HG02678 (cell line): ENCODE results near the gene CGNL1.

ENCODE experiments used
- ATAC-seq: cut with Tn5 transposase; IDR thresholded peaks from one replicate; pipeline ENCODE4 v1.9.1; 2021; ENCODE audit warnings: mild to moderate bottlenecking, moderate library complexity; ENCODE audit not compliant: unreplicated experiment

The CGNL1 gene

DNA sequence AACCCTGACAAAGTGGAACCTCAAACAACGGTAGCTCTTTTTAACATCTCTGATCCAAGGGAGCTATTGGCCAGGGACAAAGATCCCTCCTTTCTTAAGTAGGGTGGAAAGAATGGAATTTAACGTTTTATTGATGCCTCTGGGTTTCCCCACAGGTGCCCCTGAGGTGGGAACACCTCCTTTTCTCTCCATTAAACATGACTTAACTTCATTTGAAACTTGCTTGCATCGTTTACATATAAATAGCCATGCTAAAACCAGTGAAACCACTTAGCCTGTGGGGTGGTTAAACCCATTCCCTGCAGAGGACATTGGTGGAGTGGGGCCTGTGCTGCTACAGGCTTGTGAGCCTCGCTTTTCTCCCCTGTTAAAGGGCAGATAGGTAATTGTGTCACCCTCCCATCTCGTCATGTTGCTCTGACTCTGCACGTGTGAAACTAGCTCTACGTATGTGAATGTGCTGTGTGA lies 9.7 kb downstream of the CGNL1 start:
- no peak for ATAC-seq

DNA sequence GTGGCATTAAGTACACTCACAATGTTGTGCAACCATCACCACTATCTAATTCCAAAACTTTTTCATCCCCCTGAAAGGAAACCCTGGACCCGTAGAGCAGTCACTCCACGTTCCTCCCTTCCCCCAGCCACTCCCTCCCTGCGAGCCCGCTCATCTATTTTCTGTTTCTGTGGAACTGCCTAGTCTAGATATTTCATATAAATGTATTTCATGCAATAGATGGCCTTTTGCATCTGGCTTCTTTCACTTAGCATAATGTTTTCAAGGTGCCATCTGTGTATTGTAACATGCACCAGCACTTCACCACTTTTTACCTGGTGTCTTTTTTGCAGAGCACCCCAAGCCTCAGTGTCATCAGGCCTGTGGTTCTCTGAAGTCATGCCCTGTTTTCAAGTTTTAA lies 10.7 kb downstream of the CGNL1 start:
- no peak for ATAC-seq

DNA sequence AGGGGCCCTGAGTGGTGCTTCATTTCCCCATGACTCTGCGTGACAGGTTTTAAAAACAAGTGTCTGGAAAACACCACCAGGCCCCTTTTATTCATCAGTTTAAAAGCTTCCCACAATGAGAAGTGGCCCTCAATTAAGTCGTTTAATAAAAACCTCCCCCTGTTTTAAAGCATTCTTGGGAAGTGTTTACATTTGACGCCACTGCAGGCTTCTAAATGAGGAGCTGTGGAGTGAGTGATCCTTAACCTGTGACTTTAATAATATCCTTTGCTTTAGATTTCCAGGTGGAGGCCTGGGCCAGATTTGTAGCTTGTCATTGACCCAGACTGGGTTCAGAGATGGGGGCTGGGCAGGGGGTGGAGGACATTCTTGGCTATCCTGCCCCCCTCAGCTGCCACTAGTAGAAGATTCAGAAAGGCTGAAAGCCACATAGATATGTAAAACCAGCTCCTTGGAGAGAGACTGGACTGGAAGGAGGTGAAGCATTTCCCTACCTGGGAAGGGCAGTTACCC lies 11.3 kb downstream of the CGNL1 start:
- ATAC-seq: no peak

DNA sequence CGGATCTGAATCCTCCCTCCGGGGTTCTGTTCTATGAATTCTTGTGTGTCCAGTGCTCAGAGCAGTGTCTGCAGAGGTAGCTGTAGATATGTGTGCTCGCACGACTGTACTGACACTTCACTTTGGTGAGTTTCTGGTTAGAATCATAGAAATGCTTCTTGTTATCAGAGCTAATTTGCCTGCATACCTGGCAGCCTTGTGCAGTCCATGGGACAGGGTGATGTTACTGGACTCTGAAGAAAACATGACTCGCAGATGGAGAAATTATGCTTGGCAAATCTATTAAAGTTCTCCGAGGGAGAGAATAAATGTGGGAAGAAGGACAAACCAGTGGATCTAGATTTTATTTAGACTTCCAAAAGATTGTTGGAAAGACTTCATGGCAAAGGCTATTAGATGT lies 12.2 kb downstream of the CGNL1 start:
- ATAC-seq: no peak

DNA sequence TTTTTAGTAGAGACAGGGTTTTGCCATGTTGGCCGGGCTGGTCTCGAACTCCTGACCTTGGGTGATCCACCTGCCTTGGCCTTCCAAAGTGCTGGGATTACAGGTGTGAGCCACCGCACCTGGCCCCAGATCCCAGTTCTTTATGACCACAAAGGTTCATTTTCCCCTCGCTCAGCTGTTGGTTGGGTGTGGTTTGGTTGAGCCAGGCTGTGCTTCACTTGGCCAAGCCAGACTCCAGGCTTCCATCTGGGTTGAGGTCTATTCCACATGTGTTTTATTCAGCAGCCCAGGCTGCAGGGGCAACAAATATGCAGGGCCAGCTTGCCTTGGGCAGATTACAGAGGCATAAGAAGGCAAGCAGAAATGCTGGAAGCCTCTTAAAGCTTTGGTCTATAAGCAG lies 13.7 kb downstream of the CGNL1 start:
- no peak for ATAC-seq

DNA sequence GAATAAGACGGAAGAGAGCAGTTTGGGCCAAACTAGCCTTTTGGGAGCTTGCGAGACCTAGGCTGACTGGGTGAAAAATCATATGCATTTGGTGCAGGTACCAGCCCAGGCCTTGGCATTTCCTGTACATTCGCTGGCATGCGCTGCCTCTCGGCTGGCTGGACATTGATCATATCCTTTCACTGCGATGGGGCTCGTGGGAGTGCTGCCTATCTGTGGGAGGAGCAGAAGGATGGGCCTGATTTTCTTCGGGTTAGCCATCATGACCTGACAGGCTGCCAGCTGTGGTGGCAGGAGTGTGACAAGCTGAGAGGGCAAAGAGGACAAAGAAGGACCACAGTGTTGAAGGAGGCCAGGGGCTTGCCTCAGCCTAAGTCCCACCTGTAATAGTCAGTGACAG lies 14.3 kb downstream of the CGNL1 start:
- ATAC-seq: no peak

DNA sequence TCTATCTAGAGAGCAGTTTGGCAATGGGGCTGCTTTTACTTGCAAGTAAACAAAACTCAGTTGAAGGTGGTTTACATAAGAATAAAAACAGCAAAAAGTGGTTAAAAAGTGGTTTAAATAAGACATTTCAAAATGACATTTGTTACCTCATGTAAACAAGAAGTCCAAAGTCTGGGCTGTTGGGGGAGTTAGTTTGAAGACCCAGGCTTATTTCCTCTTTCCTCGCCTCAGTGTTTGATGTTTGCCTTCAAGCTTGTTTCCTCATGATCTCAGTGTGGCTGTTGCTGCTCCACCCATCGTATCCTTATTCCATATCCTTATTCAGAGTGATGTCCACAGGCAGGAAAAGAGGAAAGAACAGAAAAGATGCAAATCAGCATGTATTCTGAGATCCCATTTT lies 15.2 kb downstream of the CGNL1 start:
- ATAC-seq: no peak

DNA sequence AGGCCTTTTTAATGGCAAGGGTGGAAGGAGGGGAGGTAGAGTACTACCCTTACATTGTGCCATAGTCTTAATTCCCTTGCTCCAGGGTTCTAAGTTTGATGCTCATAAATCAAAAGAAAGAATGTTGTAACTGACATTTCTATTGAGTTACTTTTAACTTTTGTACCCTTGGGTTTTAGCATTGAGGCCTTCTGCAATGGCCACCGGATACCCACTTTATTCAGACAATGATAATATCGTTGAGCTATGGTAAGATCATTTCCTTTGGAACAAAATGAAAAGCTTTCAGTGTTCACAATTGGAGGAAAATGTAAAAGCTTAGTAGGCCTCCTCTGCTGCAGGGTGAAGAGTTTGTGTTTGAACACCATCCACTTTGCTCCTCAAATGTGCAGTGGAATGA lies 16.8 kb downstream of the CGNL1 start:
- ATAC-seq: no peak

DNA sequence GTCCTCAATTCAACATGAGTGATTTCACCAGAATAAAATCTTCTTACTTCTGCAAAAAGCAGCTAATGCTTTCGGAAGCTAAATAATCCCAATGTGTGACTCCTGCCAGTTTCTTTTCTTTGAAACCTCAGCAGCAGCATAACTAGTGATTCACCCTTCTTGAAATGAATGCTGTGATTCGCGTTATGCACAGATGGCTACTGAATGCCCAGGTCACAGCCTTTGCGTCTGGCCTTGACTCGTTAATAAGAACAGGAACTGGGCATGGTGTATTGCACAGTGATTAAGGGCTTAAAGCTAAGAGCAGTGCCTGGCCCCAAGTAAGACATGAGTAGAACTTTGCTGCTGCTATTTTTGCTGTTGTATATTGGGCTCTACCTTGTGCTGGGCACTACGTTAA lies 19.0 kb downstream of the CGNL1 start:
- ATAC-seq: no peak

DNA sequence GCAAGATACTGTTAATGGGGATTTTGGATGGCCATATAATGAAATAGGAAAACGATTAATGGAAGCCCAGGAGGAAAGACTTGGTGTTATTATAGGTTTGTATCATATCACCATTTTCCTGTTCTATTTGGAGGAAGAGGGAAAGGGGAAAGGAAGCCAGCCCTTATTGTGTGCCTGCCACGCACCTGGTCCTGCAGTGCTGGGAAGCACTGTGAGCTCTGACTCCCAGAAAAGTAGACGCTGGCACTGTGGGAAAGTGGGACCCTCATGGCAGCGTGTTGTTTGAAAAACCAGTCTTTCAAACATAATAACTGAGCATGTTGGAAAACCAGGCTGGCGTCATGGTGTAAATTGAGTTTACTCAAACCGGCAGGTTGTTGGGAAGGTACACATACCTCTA lies 22.0 kb downstream of the CGNL1 start:
- no peak for ATAC-seq

DNA sequence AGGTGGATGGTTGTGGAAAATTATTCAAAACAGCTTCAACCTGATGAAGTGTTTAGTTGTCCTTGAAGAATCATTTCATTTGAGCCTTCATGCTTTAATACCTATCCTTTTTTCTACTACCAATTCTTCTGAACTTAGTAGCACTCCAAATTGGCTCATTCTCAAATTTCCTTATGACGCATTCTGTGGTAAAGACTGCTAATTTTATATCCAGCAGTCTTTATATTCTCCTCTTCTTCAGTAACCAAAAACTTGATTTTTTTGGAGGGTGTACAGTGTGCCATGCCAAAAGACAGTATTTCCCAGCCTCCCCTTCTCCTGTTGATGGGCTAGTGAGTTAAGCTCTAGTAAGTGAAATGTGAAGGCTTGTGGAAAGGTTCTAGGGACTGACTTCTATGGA lies 25.2 kb downstream of the CGNL1 start:
- ATAC-seq: no peak

DNA sequence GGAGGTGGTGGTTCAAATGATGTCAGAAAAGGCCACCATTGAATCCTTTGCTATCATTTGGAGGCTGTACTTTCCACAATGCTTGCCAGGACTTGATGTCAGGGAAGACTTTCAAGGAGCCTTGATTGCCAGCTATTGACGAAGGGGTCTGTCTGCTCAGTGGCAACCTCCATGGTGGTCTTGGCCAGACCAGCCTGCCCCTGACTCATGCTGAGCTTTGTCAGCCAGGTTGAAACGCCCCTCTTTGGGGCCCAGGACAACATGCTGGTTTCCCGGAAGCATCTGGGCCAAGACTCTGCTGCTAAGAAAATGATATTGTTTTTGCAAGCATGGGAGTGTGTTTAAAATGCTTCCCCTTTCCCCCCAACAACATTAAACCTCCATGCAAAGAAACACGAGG lies 26.7 kb downstream of the CGNL1 start:
- no peak for ATAC-seq

DNA sequence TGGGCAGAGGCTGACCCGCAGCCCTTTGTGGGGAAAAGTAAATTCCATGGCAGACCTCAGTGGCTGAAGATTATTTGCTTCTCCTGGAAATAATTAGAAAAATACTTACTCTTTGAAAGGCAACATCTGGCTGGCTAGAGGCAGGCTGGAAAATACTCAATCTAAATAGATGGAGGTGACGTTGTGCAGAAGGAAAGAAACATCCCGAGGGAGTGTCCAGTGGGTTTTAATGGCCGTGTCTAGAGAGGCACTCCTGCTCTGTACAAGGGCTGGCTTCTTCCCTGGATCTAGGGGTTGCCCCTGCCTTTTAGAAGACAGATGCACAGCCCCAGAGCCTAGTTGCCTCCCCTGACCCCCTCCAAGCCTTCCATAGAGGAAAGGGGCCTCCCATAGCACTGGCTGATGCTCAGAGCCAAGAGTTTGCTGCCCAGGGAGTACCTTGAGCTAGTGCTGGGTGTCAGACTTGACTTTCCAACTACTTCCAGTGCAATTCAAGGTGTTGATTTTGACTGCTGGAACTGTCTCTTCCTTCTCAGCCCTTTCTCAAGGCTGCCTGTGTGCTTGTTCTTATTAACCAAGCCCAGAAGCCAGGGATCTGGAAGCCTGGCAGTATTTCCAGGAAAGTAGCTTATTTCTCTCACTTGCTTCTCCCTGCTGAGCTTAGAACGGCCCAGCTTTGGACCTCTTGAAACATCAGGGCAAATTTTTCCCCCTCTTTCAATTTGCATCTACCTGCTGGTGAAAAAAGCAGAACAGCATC lies 27.4 kb downstream of the CGNL1 start:
- no peak for ATAC-seq

DNA sequence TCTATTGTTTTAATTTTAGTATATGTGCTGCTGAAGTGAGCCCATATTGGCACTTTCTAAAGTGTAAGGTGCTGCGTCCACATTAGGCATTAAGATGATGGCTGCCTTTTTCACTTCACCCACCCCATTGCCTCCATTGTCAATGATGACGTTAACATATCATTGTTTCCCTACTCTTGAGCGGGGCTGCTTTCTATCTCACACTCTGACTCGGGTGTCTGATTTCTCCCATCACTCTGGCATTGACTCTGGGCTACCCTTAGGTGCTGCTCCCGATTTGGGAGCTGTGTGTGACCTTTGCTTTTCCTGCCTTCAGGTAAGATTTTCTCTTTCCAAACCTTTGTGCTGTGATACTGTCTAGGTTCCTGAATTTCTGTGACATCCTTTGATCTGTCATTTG lies 28.8 kb downstream of the CGNL1 start:
- ATAC-seq: no peak

DNA sequence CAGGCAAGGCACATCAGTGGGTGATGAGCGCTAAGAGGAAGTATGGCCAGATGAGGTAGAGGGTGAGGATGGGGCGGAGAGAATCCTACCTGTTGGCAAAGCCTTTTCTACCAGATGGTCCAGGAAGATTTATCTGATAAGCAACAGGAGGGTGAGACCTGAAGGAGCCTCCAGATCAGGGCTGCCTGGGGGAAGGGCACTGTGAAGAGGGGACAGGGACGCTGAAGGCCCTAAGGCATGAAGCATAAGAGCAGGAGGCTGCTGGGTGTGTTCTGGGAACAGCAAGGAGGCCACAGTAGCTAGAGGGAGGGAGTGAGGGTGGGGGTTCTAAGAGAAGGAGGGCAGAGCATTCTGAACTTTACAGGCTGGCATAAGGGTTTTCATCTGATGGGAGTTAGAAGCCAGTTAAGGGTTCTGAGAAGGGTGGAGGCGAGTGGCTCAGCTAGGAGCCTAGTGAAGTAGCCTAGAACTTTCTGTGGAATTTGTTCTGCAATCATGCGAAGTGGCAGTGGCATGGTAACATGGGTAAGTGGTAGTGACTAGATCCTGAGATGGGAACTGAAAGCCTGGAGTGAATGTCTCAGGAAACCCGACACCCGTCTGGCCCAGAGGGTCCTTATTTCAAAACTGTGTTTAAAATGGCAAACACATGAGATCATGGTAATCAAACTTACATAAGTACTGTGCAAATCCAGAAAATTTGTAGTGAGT lies 29.9 kb downstream of the CGNL1 start:
- ATAC-seq: no peak

DNA sequence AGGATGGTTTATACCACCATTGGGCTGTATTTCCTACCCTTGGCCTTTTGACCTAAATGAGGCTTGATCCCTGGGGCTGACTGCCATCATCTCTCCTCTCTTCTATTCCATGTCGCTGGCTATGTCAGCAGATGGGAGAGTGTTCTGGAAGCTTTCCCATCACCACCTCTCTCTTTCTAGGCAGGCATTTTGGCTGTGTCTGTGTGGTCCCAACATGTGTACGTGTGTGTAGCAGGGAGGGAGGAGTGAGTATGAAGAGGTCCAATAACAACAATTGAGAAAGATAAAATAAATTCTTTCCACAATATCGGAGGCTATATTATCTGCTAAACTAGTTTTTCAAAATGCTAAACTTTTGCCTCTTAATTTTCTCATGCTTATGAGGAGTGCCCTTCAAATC lies 34.1 kb downstream of the CGNL1 start:
- ATAC-seq: no peak

DNA sequence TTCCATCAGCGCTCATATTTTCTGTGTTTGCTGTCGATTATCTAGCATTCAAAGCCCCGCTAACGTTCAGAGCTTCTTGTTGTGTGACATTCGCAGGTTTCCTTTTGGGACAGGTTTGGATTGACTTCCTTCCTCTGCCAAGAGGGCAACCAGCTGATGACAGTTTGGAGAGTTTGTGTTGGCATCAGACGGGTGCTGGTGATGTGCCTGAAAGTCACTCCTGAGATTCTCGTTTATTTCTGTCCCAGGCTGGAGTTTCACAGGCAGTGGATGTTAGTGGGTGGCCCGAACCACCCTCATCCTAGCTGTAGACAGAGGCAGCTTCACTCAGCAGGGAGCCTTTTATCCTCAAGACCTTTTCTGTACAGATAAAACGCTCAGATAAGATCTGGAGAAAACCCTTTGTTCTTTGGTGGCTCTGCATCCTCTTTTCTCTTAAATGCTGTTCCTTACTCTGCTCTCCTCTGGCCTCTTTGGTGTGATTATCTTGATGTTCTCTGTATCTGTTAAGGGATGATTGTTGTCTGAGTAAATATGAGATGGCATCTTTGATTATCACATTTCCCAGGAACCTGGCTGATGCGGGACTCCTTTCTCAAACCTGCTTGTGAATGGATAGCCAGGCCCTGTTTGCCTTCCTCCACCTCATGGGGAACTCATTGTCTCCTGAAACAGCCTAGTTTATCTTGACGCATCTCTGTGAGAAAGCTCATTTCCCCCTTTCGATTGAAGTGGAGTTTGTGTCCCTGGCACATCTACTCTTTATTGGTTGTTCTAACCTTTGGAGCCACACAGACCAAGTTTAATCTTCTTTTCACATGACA lies 35.9 kb downstream of the CGNL1 start:
- ATAC-seq: no peak

DNA sequence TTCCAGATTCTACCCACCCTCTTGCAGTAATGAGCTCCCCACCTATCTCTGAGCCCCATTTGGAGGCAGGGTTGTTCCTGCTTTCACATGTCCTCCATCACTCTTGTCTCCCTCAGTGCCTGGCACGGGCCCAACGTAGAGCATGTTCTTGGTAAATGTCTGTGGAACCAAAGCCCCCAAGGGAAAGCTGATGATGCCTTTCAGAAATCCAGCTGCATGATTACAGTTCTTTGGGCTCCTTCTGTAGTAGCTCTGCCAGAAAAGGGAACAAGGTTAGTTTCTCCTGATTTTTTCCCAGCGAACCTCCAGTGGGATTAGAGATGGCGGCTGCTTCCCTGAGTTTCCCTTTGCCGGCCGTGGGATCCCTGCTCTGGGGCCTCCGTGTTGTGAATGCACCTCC lies 39.3 kb downstream of the CGNL1 start:
- ATAC-seq: no peak

DNA sequence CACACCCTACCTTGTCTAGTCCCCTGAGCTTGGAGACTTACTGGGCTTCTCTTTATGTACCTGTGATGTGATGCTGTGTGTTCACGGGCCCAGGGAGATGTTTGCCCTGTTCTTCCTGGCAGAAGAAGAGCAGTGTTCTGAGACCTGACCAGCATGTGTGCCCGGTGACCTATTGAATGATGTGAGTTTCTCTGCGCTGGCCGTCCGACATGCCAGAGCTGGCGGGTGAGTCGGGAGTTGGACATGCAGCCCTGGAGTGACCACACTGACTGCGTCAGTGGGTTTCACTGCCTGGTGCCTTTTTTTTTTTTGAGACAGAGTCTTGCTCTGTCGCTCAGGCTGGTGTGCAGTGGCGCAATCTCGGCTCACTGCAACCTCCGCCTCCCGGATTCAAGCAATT lies 42.3 kb downstream of the CGNL1 start:
- ATAC-seq: no peak

DNA sequence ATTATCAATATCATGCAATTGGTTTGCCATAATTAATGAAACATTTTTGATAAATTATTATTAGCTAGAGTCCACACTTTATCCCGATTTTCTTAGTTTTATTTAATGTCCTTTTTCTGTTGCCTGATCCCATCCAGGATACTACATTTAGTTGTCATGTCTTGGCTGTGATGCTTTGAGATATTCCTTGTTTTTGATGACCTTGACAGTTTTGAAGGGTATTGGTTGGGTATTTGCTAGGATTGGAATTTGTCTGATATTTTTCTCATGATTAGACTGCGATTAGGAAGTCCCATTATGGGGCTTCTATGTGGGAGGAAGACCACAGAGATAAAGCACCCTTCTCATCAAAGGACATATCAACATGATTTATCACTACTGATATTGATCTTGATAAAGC lies 43.0 kb downstream of the CGNL1 start:
- ATAC-seq: no peak

DNA sequence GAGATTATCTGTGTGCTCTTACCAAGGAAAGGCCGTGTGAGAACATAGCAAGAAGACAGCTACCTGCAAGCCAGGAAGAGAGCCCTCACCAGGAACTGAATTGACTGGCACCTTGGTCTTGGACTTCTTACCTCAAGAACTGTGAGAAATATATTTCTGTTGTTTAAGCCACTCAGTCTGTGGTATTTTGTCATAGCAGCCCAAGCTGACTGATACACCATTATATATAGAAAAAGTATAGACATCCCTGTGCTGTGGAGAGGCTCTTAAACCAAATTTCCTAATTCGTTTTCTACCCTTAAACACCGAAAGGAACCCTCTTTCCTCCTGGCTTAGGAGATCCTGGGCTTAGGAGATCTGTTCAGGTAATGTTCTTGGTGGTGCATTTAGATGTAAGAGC lies 44.8 kb downstream of the CGNL1 start:
- ATAC-seq: no peak

DNA sequence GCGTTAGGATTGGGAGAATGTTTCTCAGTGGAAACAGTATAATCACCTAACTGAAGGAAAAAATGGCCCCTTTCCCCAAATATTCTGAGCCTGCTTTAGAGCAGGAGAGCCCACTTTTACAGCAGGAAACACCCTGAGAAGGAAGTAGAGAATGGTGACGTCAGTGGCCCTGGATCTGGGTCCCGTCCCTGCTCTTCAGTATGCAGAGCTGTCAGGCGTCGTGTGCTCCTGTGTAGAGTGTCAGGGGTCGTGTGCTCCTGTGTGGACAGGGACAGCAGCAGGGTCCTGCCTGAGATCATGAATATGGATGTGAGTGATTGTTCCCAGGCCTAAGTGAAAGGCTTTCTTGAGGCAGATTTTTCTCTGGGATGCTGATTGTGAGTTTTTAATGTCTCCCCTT lies 45.2 kb downstream of the CGNL1 start:
- no peak for ATAC-seq
